Trophoblast cell (in vitro differentiated cells and primary cell): ENCODE results near the gene FOXK1.

ENCODE experiments used
- DNase-seq, 2 donors: peaks; one replicate each; pipeline ENCODE4 v3.0.0-alpha.2; 2016
- H2AFZ ChIP-seq: 2 replicates; pipeline ENCODE4 v1.6.1; 2013; ENCODE audit warnings: low read length, moderate library complexity, mild to moderate bottlenecking; ENCODE audit not compliant: insufficient read depth, poor library complexity
- H2AK5ac ChIP-seq: 2 replicates; pipeline ENCODE4 v1.6.1; 2013; ENCODE audit warnings: mild to moderate bottlenecking, low read length
- H2BK120ac ChIP-seq: 2 replicates; pipeline ENCODE4 v1.6.1; 2013; ENCODE audit warnings: low read length, mild to moderate bottlenecking, moderate library complexity; ENCODE audit not compliant: insufficient read depth, poor library complexity
- H2BK12ac ChIP-seq: 2 replicates; pipeline ENCODE4 v1.6.1; 2013; ENCODE audit warnings: mild to moderate bottlenecking, low read length, moderate library complexity
- H2BK5ac ChIP-seq: 2 replicates; pipeline ENCODE4 v1.6.1; 2013; ENCODE audit warnings: low read length, low read depth, moderate library complexity, mild to moderate bottlenecking; ENCODE audit not compliant: poor library complexity
- H3K14ac ChIP-seq: 2 replicates; pipeline ENCODE4 v1.6.1; 2013; ENCODE audit warnings: mild to moderate bottlenecking, low read length
- H3K18ac ChIP-seq: 2 replicates; pipeline ENCODE4 v1.6.1; 2013; ENCODE audit warnings: mild to moderate bottlenecking, low read length
- H3K23ac ChIP-seq: 2 replicates; pipeline ENCODE4 v1.6.1; 2013; ENCODE audit warnings: low read length
- H3K27ac ChIP-seq: 2 replicates; pipeline ENCODE4 v1.5.1; 2013; ENCODE audit warnings: low read depth, mild to moderate bottlenecking, inconsistent platforms, low read length, moderate library complexity
- H3K27me3 ChIP-seq: 2 replicates; pipeline ENCODE4 v1.6.1; 2013; ENCODE audit warnings: inconsistent platforms, mild to moderate bottlenecking, low read length, moderate library complexity; ENCODE audit not compliant: insufficient read depth
- H3K36me3 ChIP-seq, 2 experiments: 1 replicate in 1 of 2; 2 replicates in 1 of 2; pipeline ENCODE4 v1.6.1; 2013; ENCODE audit warnings: low read length in 2 of 2, mild to moderate bottlenecking in 2 of 2, moderate library complexity in 1 of 2; ENCODE audit not compliant: insufficient read depth in 2 of 2, control insufficient read depth in 1 of 2
- H3K4ac ChIP-seq: 2 replicates; pipeline ENCODE4 v1.6.1; 2013; ENCODE audit warnings: low read depth, mild to moderate bottlenecking, low read length, moderate library complexity
- H3K4me1 ChIP-seq, 2 experiments: 1 replicate in 1 of 2; 2 replicates in 1 of 2; pipeline ENCODE4 v1.6.1; 2013; ENCODE audit warnings: low read length in 2 of 2, mild to moderate bottlenecking in 2 of 2, moderate library complexity in 1 of 2; ENCODE audit not compliant: insufficient read depth in 2 of 2, control insufficient read depth in 1 of 2
- H3K4me2 ChIP-seq: 2 replicates; pipeline ENCODE4 v1.6.1; 2013; ENCODE audit warnings: inconsistent platforms, mild to moderate bottlenecking, low read length, moderate library complexity
- H3K4me3 ChIP-seq: 2 replicates; pipeline ENCODE4 v1.5.1; 2013; ENCODE audit warnings: mild to moderate bottlenecking, low read depth, low read length, inconsistent platforms
- H3K79me1 ChIP-seq: one replicate; pipeline ENCODE4 v1.6.1; 2013; ENCODE audit warnings: low read length
- H3K79me2 ChIP-seq: 2 replicates; pipeline ENCODE4 v1.6.1; 2013; ENCODE audit warnings: low read length, mild to moderate bottlenecking; ENCODE audit not compliant: control insufficient read depth, insufficient read depth, poor library complexity
- H3K9ac ChIP-seq: 2 replicates; pipeline ENCODE4 v1.6.1; 2013; ENCODE audit warnings: mild to moderate bottlenecking, low read length
- H3K9me3 ChIP-seq: 2 replicates; pipeline ENCODE4 v1.6.1; 2013; ENCODE audit warnings: low read depth, mild to moderate bottlenecking, control low read depth, inconsistent platforms, low read length; ENCODE audit not compliant: insufficient read depth
- H4K12ac ChIP-seq: 2 replicates; pipeline ENCODE4 v1.6.1; 2013; ENCODE audit warnings: low read depth, mild to moderate bottlenecking, low read length, moderate library complexity
- H4K8ac ChIP-seq: 2 replicates; pipeline ENCODE4 v1.6.1; 2013; ENCODE audit warnings: low read depth, mild to moderate bottlenecking, low read length, moderate library complexity
- H4K91ac ChIP-seq: one replicate; pipeline ENCODE4 v1.6.1; 2013; ENCODE audit warnings: low read depth, mild to moderate bottlenecking, low read length, moderate library complexity
- WGBS: extraction: QIAGEN DNeasy Blood & Tissue Kit; methylation state at CpG from one replicate; pipeline ENCODE4 v1.1.7; 2013; ENCODE audit warnings: missing lambda C conversion rate; ENCODE audit not compliant: insufficient read length, insufficient coverage; ENCODE audit errors: extremely low coverage; 5-methylcytosine and 5-hydroxymethylcytosine counted together

The FOXK1 gene

DNA sequence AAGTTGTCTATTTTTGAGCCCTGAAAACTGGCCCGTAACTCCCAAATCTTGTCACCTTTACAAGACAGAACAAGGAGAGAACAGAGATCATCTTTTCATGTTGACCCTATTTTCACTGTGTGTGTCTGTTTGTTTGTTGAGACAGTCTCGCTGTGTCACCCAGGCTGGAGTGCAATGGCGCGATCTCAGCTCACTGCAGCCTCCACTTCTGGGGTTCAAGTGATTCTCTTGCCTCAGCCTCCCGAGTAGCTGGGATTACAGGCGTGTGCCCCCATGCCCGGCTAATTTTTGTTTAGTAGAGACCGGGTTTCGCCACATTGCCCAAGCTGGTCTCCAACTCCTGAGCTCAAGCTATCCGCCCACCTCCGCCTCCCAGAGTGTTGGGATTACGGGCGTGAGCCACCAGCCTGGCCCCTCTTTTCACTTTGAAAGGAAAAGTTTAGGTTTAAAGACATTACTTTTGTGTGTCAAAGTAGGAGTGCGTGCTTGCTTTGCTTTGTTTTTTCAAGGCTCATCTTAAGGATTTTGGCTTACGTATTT, 32.1 kb downstream of the FOXK1 start:
- no peak for DNase-seq
- Histone ChIP-seq H3K79me1 (no peaks in the 10 kb centered on the region), H4K91ac (no peak overlapping the region)

DNA sequence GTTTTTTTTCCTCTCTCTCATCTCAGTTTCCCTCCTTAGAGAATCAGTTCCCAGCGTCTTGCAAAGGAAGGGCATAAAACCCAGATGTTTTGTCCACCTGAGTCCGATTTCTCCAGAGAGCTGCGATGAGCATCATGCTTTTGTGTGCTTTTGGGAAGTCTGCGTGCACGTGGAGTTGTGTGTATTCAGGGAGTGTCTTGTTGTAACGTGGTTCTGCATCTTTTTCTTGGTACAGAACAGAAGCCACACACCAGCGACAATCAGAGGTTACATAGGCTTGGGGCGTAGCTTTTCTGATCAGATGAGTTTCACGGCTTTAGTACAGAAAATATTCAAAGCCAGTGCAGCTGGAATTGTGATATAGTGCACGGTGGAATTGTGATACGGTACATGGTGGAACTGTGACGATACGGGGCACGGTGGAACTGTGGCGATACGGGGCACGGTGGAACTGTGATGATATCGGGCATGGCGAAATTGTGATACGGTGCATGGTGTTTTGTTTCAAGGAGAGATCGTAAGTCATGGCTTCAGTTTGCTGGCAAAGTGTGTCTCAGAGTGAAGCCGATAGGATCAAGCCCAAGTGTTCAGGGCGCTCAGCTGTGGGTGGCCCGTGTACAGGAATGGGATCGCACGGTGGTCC, 32.8 kb downstream of the FOXK1 start:
- H3K9ac ChIP-seq: no peak overlapping the region
- no peak overlapping the region for H2BK5ac ChIP-seq
- no peak overlapping the region for H3K23ac ChIP-seq
- no peak overlapping the region for H3K4me3 ChIP-seq
- H3K4me2 ChIP-seq: no peak overlapping the region
- H3K9me3 ChIP-seq: peaks cover 13% of the 10 kb centered on the region
- no CpG with 5 or more reads among the region's 26 CpGs for WGBS
- H3K4ac ChIP-seq: no peak overlapping the region
- no peak overlapping the region for H3K18ac ChIP-seq
- H3K79me1 ChIP-seq: no peaks in the 10 kb centered on the region
- H4K12ac ChIP-seq: no peak overlapping the region
- H4K8ac ChIP-seq: no peak overlapping the region
- H2AFZ ChIP-seq: no peak overlapping the region
- H3K27me3 ChIP-seq: no peaks in the 10 kb centered on the region
- H3K14ac ChIP-seq: no peak overlapping the region
- no peaks in the 10 kb centered on the region for H3K79me2 ChIP-seq
- H2BK12ac ChIP-seq: no peak overlapping the region
- H3K4me1 ChIP-seq: no peaks in the 10 kb centered on the region
- H3K36me3 ChIP-seq: peaks cover 5 to 7% of the 10 kb centered on the region in 2 experiments
- H2BK120ac ChIP-seq: no peak overlapping the region
- no peak overlapping the region for H4K91ac ChIP-seq
- H3K27ac ChIP-seq: no peak overlapping the region
- H2AK5ac ChIP-seq: no peak overlapping the region
- DNase-seq: no peak

More for the DNA sequence above, 32.1 kb downstream of the FOXK1 start:
- no peak overlapping the region for H4K12ac ChIP-seq
- H3K9ac ChIP-seq: no peak overlapping the region
- no peaks in the 10 kb centered on the region for H3K27me3 ChIP-seq
- H2AK5ac ChIP-seq: no peak overlapping the region
- no peak overlapping the region for H3K14ac ChIP-seq
- no peaks in the 10 kb centered on the region for H3K4me1 ChIP-seq
- no peak overlapping the region for H2BK12ac ChIP-seq
- H3K23ac ChIP-seq: no peak overlapping the region
- H2AFZ ChIP-seq: no peak overlapping the region
- no peaks in the 10 kb centered on the region for H3K79me2 ChIP-seq
- no peak overlapping the region for H2BK120ac ChIP-seq
- no peak overlapping the region for H3K4ac ChIP-seq
- WGBS: no CpG with 5 or more reads among the region's 15 CpGs
- H3K4me2 ChIP-seq: no peak overlapping the region
- H3K4me3 ChIP-seq: no peak overlapping the region
- peaks cover 5 to 7% of the 10 kb centered on the region in 2 experiments for H3K36me3 ChIP-seq
- H3K27ac ChIP-seq: no peak overlapping the region
- no peak overlapping the region for H3K18ac ChIP-seq
- H4K8ac ChIP-seq: no peak overlapping the region
- peaks cover 13% of the 10 kb centered on the region for H3K9me3 ChIP-seq
- no peak overlapping the region for H2BK5ac ChIP-seq

DNA sequence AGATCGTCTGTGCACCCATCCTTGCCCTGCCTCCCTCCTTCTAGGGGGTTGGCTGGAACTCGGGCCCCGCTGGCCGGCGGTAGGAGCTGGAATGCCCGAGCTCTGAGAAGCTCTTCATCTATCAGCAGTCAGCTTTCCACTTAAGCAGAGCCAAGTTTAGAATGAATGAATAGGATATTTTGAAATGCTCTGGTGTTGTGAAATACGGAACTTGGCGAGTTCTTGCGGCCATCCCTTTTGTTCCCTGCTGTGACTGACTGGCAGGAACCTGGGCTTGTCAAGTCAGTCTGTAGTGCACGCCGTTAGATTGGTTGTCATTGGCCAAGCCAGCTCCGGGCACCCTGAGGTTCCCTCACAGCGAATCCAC, 33.3 kb downstream of the FOXK1 start:
- Histone ChIP-seq H4K91ac (no peak overlapping the region), H3K36me3 (peaks cover 5 to 7% of the 10 kb centered on the region in 2 experiments), H4K12ac (no peak overlapping the region), H3K9ac (no peak overlapping the region), H3K79me2 (no peaks in the 10 kb centered on the region), H2BK120ac (no peak overlapping the region), H3K27me3 (no peaks in the 10 kb centered on the region), H3K23ac (no peak overlapping the region), H3K4me3 (no peak overlapping the region), H3K4ac (no peak overlapping the region), H3K79me1 (no peaks in the 10 kb centered on the region), H2AK5ac (no peak overlapping the region), H3K4me1 (no peaks in the 10 kb centered on the region), H2BK12ac (no peak overlapping the region), H2AFZ (no peak overlapping the region), H3K9me3 (peaks cover 13% of the 10 kb centered on the region), H3K27ac (no peak overlapping the region), H2BK5ac (no peak overlapping the region), H3K14ac (no peak overlapping the region), H4K8ac (no peak overlapping the region), H3K4me2 (no peak overlapping the region), H3K18ac (no peak overlapping the region)
- peak; percentile 64 to 79 for DNase-seq
- no CpG with 5 or more reads among the region's 13 CpGs for WGBS

DNA sequence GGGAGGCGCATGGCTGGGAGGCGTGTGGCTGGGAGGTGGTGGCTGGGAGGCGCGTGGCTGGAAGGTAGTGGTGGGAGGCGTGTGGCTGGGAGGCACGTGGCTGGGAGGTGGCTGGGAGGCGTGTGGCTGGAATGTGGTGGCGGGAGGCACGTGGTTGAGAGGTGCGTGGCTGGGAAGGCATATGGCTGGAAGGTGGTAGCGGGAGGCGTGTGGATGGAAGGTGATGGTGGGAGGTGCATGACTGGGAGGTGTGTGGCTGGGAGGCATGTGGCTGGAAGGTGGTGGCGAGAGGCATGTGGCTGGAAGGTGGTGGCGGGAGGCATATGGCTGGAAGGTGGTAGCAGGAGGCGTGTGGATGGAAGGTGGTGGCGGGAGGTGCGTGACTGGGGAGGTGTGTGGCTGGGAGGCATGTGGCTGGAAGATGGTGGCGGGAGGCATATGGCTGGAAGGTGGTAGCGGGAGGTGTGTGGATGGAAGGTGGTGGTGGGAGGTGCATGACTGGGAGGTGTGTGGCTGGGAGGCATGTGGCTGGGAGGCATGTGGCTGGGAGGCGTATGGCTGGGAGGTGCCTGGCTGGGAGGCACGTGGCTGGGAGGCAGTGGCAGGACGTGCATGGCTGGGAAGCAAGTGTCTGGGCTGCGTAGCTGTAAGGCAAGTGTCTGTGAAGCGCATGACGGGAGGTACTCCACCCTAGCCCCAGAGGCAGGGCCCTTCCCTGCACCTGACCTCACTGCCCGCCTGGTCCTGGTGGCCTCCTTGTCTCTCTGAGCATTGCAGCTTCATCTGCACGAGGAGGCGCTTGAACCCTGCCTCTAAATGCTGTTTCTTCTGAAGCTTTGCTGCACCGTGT, 35.1 kb downstream of the FOXK1 start:
- H3K23ac ChIP-seq: no peak overlapping the region
- DNase-seq: no peak

More for the DNA sequence above, 35.1 kb downstream of the FOXK1 start:
- Histone ChIP-seq H3K4me1 (no peaks in the 10 kb centered on the region), H3K79me1 (no peaks in the 10 kb centered on the region), H3K4me3 (peak overlapping the region; percentile 56), H3K18ac (peak overlapping the region; percentile 2), H3K4me2 (no peak overlapping the region), H4K12ac (no peak overlapping the region), H3K36me3 (peaks cover 3 to 4% of the 10 kb centered on the region in 2 experiments), H3K79me2 (no peaks in the 10 kb centered on the region), H2BK12ac (no peak overlapping the region), H3K14ac (no peak overlapping the region), H3K9ac (no peak overlapping the region), H3K27me3 (no peaks in the 10 kb centered on the region), H3K9me3 (peaks cover 10% of the 10 kb centered on the region), H4K91ac (no peak overlapping the region), H4K8ac (no peak overlapping the region), H2BK5ac (no peak overlapping the region), H3K4ac (no peak overlapping the region), H3K27ac (no peak overlapping the region), H2AFZ (no peak overlapping the region), H2AK5ac (no peak overlapping the region), H2BK120ac (no peak overlapping the region)
- WGBS: no CpG with 5 or more reads among the region's 29 CpGs
